GM23338 (cell line): Measurements from ENCODE around the gene COL5A2. TPM values are rescaled to one million over a fixed set of nuclear protein-coding genes. Genes with fewer than 3 reads are reported as not detected.

ENCODE experiments used
- ATAC-seq: fragments of 200-7000 bp; cut with Tn5 transposase; 3 replicates; pipeline ENCODE4 v1.9.1; 2020
- DNase-seq: peaks from one replicate; pipeline ENCODE4 v3.0.0-alpha.2; 2015; ENCODE audit warnings: low spot score
- H2AFZ ChIP-seq: fragments of 200-600 bp; sonication (generic); 2 replicates; pipeline ENCODE4 v1.8.0; 2016; ENCODE audit warnings: antibody characterized with exemption, mild to moderate bottlenecking, moderate library complexity
- H3F3A ChIP-seq: fragments of 200-600 bp; sonication (generic); replicated peaks from 2 replicates; pipeline ENCODE4 v1.8.0; 2017; ENCODE audit warnings: antibody characterized with exemption, mixed run types, low read depth
- H3K27ac ChIP-seq: fragments of 200-600 bp; sonication (generic); 2 replicates; pipeline ENCODE4 v1.6.1; 2016; ENCODE audit warnings: low read depth
- H3K27me3 ChIP-seq: fragments of 200-600 bp; sonication (generic); 2 replicates; pipeline ENCODE4 v1.8.0; 2016; ENCODE audit warnings: mild to moderate bottlenecking, mixed run types, moderate library complexity; ENCODE audit not compliant: insufficient read depth
- H3K36me3 ChIP-seq: fragments of 200-600 bp; sonication (generic); 2 replicates; pipeline ENCODE4 v1.8.0; 2016; ENCODE audit warnings: mild to moderate bottlenecking; ENCODE audit not compliant: insufficient read depth
- H3K4me1 ChIP-seq: fragments of 200-600 bp; sonication (generic); 2 replicates; pipeline ENCODE4 v1.8.0; 2016; ENCODE audit warnings: mild to moderate bottlenecking, moderate library complexity; ENCODE audit not compliant: insufficient read depth
- H3K4me2 ChIP-seq: fragments of 200-600 bp; sonication (generic); 2 replicates; pipeline ENCODE4 v1.7.1; 2017; ENCODE audit warnings: mixed run types
- H3K4me3 ChIP-seq: fragments of 200-600 bp; sonication (generic); 2 replicates; pipeline ENCODE4 v1.6.1; 2016; ENCODE audit warnings: mixed run types
- H3K79me2 ChIP-seq: fragments of 200-600 bp; sonication (generic); replicated peaks from 2 replicates; pipeline ENCODE4 v1.8.0; 2017; ENCODE audit warnings: mild to moderate bottlenecking; ENCODE audit not compliant: insufficient read depth
- H3K9me2 ChIP-seq: fragments of 200-600 bp; sonication (generic); 2 replicates; pipeline ENCODE4 v1.8.0; 2017; ENCODE audit not compliant: insufficient read depth
- H4K20me1 ChIP-seq: fragments of 200-600 bp; sonication (generic); replicated peaks from 2 replicates; pipeline ENCODE4 v1.8.0; 2017; ENCODE audit warnings: mild to moderate bottlenecking; ENCODE audit not compliant: insufficient read depth
- H3K27ac Mint-ChIP-seq: 2 replicates; pipeline ENCODE4 v1.8.0; 2020; ENCODE audit warnings: inconsistent platforms, mild to moderate bottlenecking, moderate library complexity, mixed read lengths
- H3K27me3 Mint-ChIP-seq: 3 replicates; pipeline ENCODE4 v1.8.0; 2022; ENCODE audit warnings: low read depth, mild to moderate bottlenecking, moderate library complexity, mixed read lengths, inconsistent platforms; ENCODE audit not compliant: insufficient read depth, poor library complexity
- H3K36me3 Mint-ChIP-seq: 3 replicates; pipeline ENCODE4 v1.8.0; 2021; ENCODE audit warnings: low read depth, mild to moderate bottlenecking, inconsistent platforms, moderate library complexity, mixed read lengths
- H3K4me1 Mint-ChIP-seq: 3 replicates; pipeline ENCODE4 v1.8.0; 2020; ENCODE audit warnings: mild to moderate bottlenecking, inconsistent platforms, mixed read lengths
- H3K4me3 Mint-ChIP-seq: 3 replicates; pipeline ENCODE4 v1.8.0; 2021; ENCODE audit warnings: moderate library complexity, mild to moderate bottlenecking, inconsistent platforms, mixed read lengths
- H3K9me3 Mint-ChIP-seq: 3 replicates; pipeline ENCODE4 v1.8.0; 2020; ENCODE audit warnings: moderate library complexity, mild to moderate bottlenecking, inconsistent platforms, mixed read lengths
- CREB1 ChIP-seq: fragments of 250-450 bp; sonication (Bioruptor Pico); IDR thresholded peaks from 2 replicates; pipeline ENCODE4 v1.5.0; 2020; ENCODE audit warnings: low read depth, mild to moderate bottlenecking, moderate library complexity
- CTCF ChIP-seq, 2 experiments: fragments of 200-600 bp in 1 of 2; sonication (generic) in 1 of 2; conservative IDR thresholded peaks; 2 replicates each; pipeline versions ENCODE4 v1.5.1 to v1.6.1; 2016 to 2017; ENCODE audit warnings: antibody characterized with exemption in 2 of 2, low read depth in 2 of 2, mild to moderate bottlenecking in 2 of 2, moderate library complexity in 1 of 2
- ETS1 ChIP-seq: IDR thresholded peaks from 2 replicates; pipeline ENCODE4 v1.6.1; 2016; ENCODE audit warnings: antibody characterized with exemption
- EZH2 ChIP-seq: fragments of 200-600 bp; sonication (generic); IDR thresholded peaks from one replicate; pipeline ENCODE4 v1.8.0; 2017; ENCODE audit warnings: antibody characterized with exemption, mild to moderate bottlenecking, low read depth; ENCODE audit not compliant: unreplicated experiment
- EZH2phosphoT487 ChIP-seq: fragments of 200-600 bp; sonication (generic); IDR thresholded peaks from one replicate; pipeline ENCODE4 v1.8.1; 2018; ENCODE audit warnings: antibody characterized with exemption; ENCODE audit not compliant: unreplicated experiment
- JUNB ChIP-seq: IDR thresholded peaks from one replicate; pipeline ENCODE4 v1.6.1; 2016; ENCODE audit warnings: antibody characterized with exemption; ENCODE audit not compliant: unreplicated experiment
- NANOG ChIP-seq: IDR thresholded peaks from 2 replicates; pipeline ENCODE4 v1.6.1; 2016; ENCODE audit warnings: antibody characterized with exemption, borderline replicate concordance
- POLR2AphosphoS5 ChIP-seq: IDR thresholded peaks from 2 replicates; pipeline ENCODE4 v1.6.1; 2016; ENCODE audit warnings: antibody characterized with exemption, low read depth
- STAT1 ChIP-seq: IDR thresholded peaks from one replicate; pipeline ENCODE4 v1.6.1; 2016; ENCODE audit warnings: antibody characterized with exemption; ENCODE audit not compliant: unreplicated experiment
- ZNF114 ChIP-seq: fragments of 250-450 bp; sonication (Bioruptor Pico); IDR thresholded peaks from 2 replicates; pipeline ENCODE4 v1.5.0; 2020; ENCODE audit warnings: mild to moderate bottlenecking, moderate library complexity
- ZNF331 ChIP-seq: fragments of 250-450 bp; sonication (Bioruptor Pico); IDR thresholded peaks from 2 replicates; pipeline ENCODE4 v1.5.0; 2020; ENCODE audit warnings: low read depth, mild to moderate bottlenecking, moderate library complexity
- ZNF462 ChIP-seq: fragments of 250-450 bp; sonication (Bioruptor Pico); IDR thresholded peaks from 2 replicates; pipeline ENCODE4 v1.5.0; 2020; ENCODE audit warnings: mild to moderate bottlenecking, moderate library complexity
- polyA plus RNA-seq: library from polyadenylated mRNA; unstranded; fragments of >200 nt; fragmentation: Nextera tagmentation; extraction: Ambion mirVana; gene quantifications from 2 replicates; pipeline ENCODE4 v1.2.1, GENCODE V29; 2016
- total RNA-seq: library from RNA; depleted of rRNA; stranded (reverse); fragments of >200 nt; shearing (Covaris generic); gene quantifications from 2 replicates; pipeline ENCODE4 v1.2.3, GENCODE V29; 2014
- TF ChIP-seq, protein P1 (sequence below): IDR thresholded peaks from one replicate; pipeline ENCODE4 v1.6.1; 2018; ENCODE audit warnings: antibody characterized with exemption; ENCODE audit not compliant: unreplicated experiment

Gene COL5A2
- total and polyA plus RNA-seq, 2 experiments from 2014 or later: 6.7 to 19.7 TPM

DNA sequence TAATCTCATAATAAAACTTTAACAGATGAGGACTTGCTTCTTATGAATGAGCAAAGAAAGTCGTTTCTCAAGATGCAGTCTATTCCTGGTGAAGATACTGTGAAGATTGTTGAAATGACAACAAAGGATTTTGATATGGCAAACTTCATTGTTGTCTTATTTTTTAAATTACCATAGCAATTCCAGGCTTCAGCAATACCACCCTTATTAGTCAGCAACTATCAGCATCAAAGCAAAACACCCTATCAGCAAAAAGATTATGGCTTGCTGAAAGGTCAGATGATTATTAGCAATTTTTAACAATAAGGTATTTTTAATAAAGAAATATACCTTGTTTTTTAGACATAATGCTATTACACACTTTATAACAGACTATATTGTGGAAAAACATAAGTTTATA lies 88.3 kb downstream of the COL5A2 start:
- H3K4me1 Mint-ChIP-seq: no peaks in the 10 kb centered on the region
- no peak for ATAC-seq

More for the DNA sequence above, 88.3 kb downstream of the COL5A2 start:
- DNase-seq: no peak
- no peaks in the 10 kb centered on the region for H3K27me3 ChIP-seq
- no peak overlapping the region for H3K4me2 ChIP-seq
- no peak overlapping the region for H3K27ac Mint-ChIP-seq
- no peaks in the 10 kb centered on the region for H3K79me2 ChIP-seq
- H3K4me1 ChIP-seq: no peaks in the 10 kb centered on the region
- TF ChIP-seq ZNF114 (CRISPR knock-in tag): no peak
- no peak for TF ChIP-seq CREB1 (CRISPR knock-in tag)
- TF ChIP-seq NANOG: no peak
- no peak for TF ChIP-seq EZH2phosphoT487
- TF ChIP-seq, protein P1, sequence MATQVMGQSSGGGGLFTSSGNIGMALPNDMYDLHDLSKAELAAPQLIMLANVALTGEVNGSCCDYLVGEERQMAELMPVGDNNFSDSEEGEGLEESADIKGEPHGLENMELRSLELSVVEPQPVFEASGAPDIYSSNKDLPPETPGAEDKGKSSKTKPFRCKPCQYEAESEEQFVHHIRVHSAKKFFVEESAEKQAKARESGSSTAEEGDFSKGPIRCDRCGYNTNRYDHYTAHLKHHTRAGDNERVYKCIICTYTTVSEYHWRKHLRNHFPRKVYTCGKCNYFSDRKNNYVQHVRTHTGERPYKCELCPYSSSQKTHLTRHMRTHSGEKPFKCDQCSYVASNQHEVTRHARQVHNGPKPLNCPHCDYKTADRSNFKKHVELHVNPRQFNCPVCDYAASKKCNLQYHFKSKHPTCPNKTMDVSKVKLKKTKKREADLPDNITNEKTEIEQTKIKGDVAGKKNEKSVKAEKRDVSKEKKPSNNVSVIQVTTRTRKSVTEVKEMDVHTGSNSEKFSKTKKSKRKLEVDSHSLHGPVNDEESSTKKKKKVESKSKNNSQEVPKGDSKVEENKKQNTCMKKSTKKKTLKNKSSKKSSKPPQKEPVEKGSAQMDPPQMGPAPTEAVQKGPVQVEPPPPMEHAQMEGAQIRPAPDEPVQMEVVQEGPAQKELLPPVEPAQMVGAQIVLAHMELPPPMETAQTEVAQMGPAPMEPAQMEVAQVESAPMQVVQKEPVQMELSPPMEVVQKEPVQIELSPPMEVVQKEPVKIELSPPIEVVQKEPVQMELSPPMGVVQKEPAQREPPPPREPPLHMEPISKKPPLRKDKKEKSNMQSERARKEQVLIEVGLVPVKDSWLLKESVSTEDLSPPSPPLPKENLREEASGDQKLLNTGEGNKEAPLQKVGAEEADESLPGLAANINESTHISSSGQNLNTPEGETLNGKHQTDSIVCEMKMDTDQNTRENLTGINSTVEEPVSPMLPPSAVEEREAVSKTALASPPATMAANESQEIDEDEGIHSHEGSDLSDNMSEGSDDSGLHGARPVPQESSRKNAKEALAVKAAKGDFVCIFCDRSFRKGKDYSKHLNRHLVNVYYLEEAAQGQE: no peak
- TF ChIP-seq EZH2: no peak
- TF ChIP-seq CTCF (conservative IDR thresholded peaks at IDR 0.05; ENCODE audit: low read depth in 2 of 2): no peak
- TF ChIP-seq JUNB: no peak
- TF ChIP-seq STAT1: no peak
- TF ChIP-seq ZNF331 (CRISPR knock-in tag): no peak
- no peak for TF ChIP-seq ETS1
- TF ChIP-seq ZNF462 (CRISPR knock-in tag): no peak
- TF ChIP-seq POLR2AphosphoS5: no peak
- H2AFZ ChIP-seq: no peak overlapping the region
- no peaks in the 10 kb centered on the region for H3K9me3 Mint-ChIP-seq
- H3K4me3 ChIP-seq: no peak overlapping the region
- H3K27ac ChIP-seq: no peak overlapping the region
- H3F3A ChIP-seq: no peaks in the 10 kb centered on the region
- no peaks in the 10 kb centered on the region for H3K36me3 ChIP-seq
- no peak overlapping the region for H3K4me3 Mint-ChIP-seq
- H3K36me3 Mint-ChIP-seq: no peaks in the 10 kb centered on the region; the same call in 2 of the 3 replicates
- H3K9me2 ChIP-seq: no peaks in the 10 kb centered on the region
- H3K27me3 Mint-ChIP-seq: peaks cover 2% of the 10 kb centered on the region
- no peaks in the 10 kb centered on the region for H4K20me1 ChIP-seq
